ENCODE data around the gene PPP1R12B.
"Not testable (repeated sequence)": the region's sequence is repeated elsewhere in the genome, so short reads cannot be mapped to it uniquely, and the experiment has no call there.

PPP1R12B gene

GRCh38 chr1:202631076-202631923 is 282.8 kb downstream of the PPP1R12B start:
- H3K36me3 ChIP-seq (ENCODE audit: insufficient read depth, low read length) = no peaks in the 10 kb centered on the region
- H3K4me3 ChIP-seq (ENCODE audit: low read depth in 1 of 2, low read length in 2 of 2) = no peak overlapping the region
- no peaks in the 10 kb centered on the region; the same call in 1 of the 2 replicates for H4K20me1 ChIP-seq (ENCODE audit: insufficient read depth, low read length)
- H3K27ac ChIP-seq (ENCODE audit: low read length) = no peak overlapping the region
- no peak overlapping the region for H3K4me2 ChIP-seq (ENCODE audit: insufficient read depth, low read length)
- H3K9me3 ChIP-seq (ENCODE audit: insufficient read depth, low read length, severe bottlenecking) = no peaks in the 10 kb centered on the region
- no peaks in the 10 kb centered on the region for H3K27me3 ChIP-seq (ENCODE audit: insufficient read depth, low read length, poor library complexity)
- DNase-seq (no peak), ATAC-seq (ENCODE audit: insufficient read depth, low read depth) (no peak)
- H2AFZ ChIP-seq (ENCODE audit: low read depth, low read length) = no peak overlapping the region
- H3K9ac ChIP-seq (ENCODE audit: low read depth, low read length) = no peak overlapping the region
- no peaks in the 10 kb centered on the region for H3K79me2 ChIP-seq (ENCODE audit: insufficient read depth, low read length)
- H3K4me1 ChIP-seq (ENCODE audit: insufficient read depth, low read length) = peaks cover 11% of the 10 kb centered on the region
- TF ChIP-seq EZH2 (IDR thresholded peaks at IDR 0.05; ENCODE audit: borderline replicate concordance, low read depth, low read length, severe bottlenecking) (no peak), CTCF (IDR thresholded peaks at IDR 0.05; ENCODE audit: borderline replicate concordance, extremely low read depth, low read length, poor library complexity, severe bottlenecking) (no peak)

GRCh38 chr1:202632241-202632640 is 283.7 kb downstream of the PPP1R12B start:
- DNase-seq = no peak
- Histone ChIP-seq H2AFZ (ENCODE audit: low read depth, low read length) (no peak overlapping the region), H3K79me2 (ENCODE audit: insufficient read depth, low read length) (no peaks in the 10 kb centered on the region), H4K20me1 (ENCODE audit: insufficient read depth, low read length) (no peaks in the 10 kb centered on the region; the same call in 1 of the 2 replicates), H3K4me1 (ENCODE audit: insufficient read depth, low read length) (peaks cover 6% of the 10 kb centered on the region), H3K4me3 (ENCODE audit: low read depth in 1 of 2, low read length in 2 of 2) (no peak overlapping the region), H3K4me2 (ENCODE audit: insufficient read depth, low read length) (no peak overlapping the region), H3K9ac (ENCODE audit: low read depth, low read length) (no peak overlapping the region), H3K27ac (ENCODE audit: low read length) (no peak overlapping the region), H3K27me3 (ENCODE audit: insufficient read depth, low read length, poor library complexity) (no peaks in the 10 kb centered on the region), H3K9me3 (ENCODE audit: insufficient read depth, low read length, severe bottlenecking) (no peaks in the 10 kb centered on the region), H3K36me3 (ENCODE audit: insufficient read depth, low read length) (no peaks in the 10 kb centered on the region)
- no peak for ATAC-seq (ENCODE audit: insufficient read depth, low read depth)
- no peak for TF ChIP-seq EZH2 (IDR thresholded peaks at IDR 0.05; ENCODE audit: borderline replicate concordance, low read depth, low read length, severe bottlenecking)
- TF ChIP-seq CTCF (IDR thresholded peaks at IDR 0.05; ENCODE audit: borderline replicate concordance, extremely low read depth, low read length, poor library complexity, severe bottlenecking) = no peak

- not testable (repeated sequence) for H3K27me3 ChIP-seq (ENCODE audit: insufficient read depth, low read length, poor library complexity); H3K4me3 ChIP-seq (ENCODE audit: low read depth in 1 of 2, low read length in 2 of 2); H3K36me3 ChIP-seq (ENCODE audit: insufficient read depth, low read length); H3K9me3 ChIP-seq (ENCODE audit: insufficient read depth, low read length, severe bottlenecking); H3K27ac ChIP-seq (ENCODE audit: low read length); H3K4me1 ChIP-seq (ENCODE audit: insufficient read depth, low read length); H3K9ac ChIP-seq (ENCODE audit: low read depth, low read length); ATAC-seq (ENCODE audit: insufficient read depth, low read depth); H2AFZ ChIP-seq (ENCODE audit: low read depth, low read length); H3K79me2 ChIP-seq (ENCODE audit: insufficient read depth, low read length); DNase-seq; H3K4me2 ChIP-seq (ENCODE audit: insufficient read depth, low read length); H4K20me1 ChIP-seq (ENCODE audit: insufficient read depth, low read length)
Measured at GRCh38 chr1:202636171-202636570, 287.7 kb downstream of the PPP1R12B start.

GRCh38 chr1:202637321-202638018 is 289.0 kb downstream of the PPP1R12B start:
- H3K27me3 ChIP-seq (ENCODE audit: insufficient read depth, low read length, poor library complexity); H3K36me3 ChIP-seq (ENCODE audit: insufficient read depth, low read length); H3K9ac ChIP-seq (ENCODE audit: low read depth, low read length); DNase-seq; H3K9me3 ChIP-seq (ENCODE audit: insufficient read depth, low read length, severe bottlenecking); H3K4me3 ChIP-seq (ENCODE audit: low read depth in 1 of 2, low read length in 2 of 2); ATAC-seq (ENCODE audit: insufficient read depth, low read depth); H2AFZ ChIP-seq (ENCODE audit: low read depth, low read length); H4K20me1 ChIP-seq (ENCODE audit: insufficient read depth, low read length); H3K4me2 ChIP-seq (ENCODE audit: insufficient read depth, low read length); H3K4me1 ChIP-seq (ENCODE audit: insufficient read depth, low read length); H3K27ac ChIP-seq (ENCODE audit: low read length); H3K79me2 ChIP-seq (ENCODE audit: insufficient read depth, low read length): not testable (repeated sequence)
